A549 (cell line): ENCODE data around the gene SPTBN4.

Source experiments
- FOXS1 ChIP-seq: fragments of 250-450 bp; sonication (Bioruptor Pico); IDR thresholded peaks from 2 replicates; pipeline ENCODE4 v1.5.0; 2020; ENCODE audit warnings: mild to moderate bottlenecking, moderate library complexity
- TF ChIP-seq, protein P1 (sequence below): fragments of >200 bp; sonication (Bioruptor Twin); formaldehyde crosslinking; IDR thresholded peaks from 3 replicates; pipeline ENCODE4 v1.5.1; 2016

DNA sequence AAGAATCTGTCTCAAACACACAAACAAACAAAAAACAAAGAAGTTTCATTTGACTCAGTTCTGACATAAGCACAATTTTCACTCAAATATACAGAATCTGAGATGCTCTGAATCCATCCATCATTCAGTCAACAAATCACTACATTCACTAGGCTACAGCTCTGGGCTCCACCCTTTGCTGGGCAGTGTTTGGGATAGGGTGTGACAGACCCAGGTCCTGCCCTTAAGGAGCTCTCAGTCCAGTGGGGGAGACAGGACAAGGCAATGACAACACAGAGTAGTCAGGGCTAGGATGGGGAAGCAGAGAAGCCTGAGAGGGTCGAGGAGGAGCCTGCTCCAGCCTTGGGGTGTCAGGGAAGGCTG is 45.3 kb downstream of the SPTBN4 start:
- TF ChIP-seq, protein P1, sequence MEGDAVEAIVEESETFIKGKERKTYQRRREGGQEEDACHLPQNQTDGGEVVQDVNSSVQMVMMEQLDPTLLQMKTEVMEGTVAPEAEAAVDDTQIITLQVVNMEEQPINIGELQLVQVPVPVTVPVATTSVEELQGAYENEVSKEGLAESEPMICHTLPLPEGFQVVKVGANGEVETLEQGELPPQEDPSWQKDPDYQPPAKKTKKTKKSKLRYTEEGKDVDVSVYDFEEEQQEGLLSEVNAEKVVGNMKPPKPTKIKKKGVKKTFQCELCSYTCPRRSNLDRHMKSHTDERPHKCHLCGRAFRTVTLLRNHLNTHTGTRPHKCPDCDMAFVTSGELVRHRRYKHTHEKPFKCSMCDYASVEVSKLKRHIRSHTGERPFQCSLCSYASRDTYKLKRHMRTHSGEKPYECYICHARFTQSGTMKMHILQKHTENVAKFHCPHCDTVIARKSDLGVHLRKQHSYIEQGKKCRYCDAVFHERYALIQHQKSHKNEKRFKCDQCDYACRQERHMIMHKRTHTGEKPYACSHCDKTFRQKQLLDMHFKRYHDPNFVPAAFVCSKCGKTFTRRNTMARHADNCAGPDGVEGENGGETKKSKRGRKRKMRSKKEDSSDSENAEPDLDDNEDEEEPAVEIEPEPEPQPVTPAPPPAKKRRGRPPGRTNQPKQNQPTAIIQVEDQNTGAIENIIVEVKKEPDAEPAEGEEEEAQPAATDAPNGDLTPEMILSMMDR, result no peak
- TF ChIP-seq FOXS1 (CRISPR knock-in tag), result no peak
